MM.1S (cell line): ENCODE data around the gene TRIM14.

Source experiments
- DNase-seq: peaks from one replicate; pipeline ENCODE4 v3.0.0-alpha.2; 2015
- H2AFZ ChIP-seq: fragments of 300-600 bp; sonication (generic); 2 replicates; pipeline ENCODE4 v1.6.0; 2016; ENCODE audit warnings: antibody characterized with exemption, low read length
- H3F3A ChIP-seq: fragments of 300-600 bp; sonication (generic); 2 replicates; pipeline ENCODE4 v1.6.1; 2016; ENCODE audit warnings: mild to moderate bottlenecking, antibody characterized with exemption, low read length, moderate library complexity, mixed read lengths; ENCODE audit not compliant: insufficient read depth
- H3K27ac ChIP-seq: fragments of 300-600 bp; sonication (generic); 2 replicates; pipeline ENCODE4 v1.5.1; 2016; ENCODE audit warnings: mild to moderate bottlenecking, low read length
- H3K27me3 ChIP-seq: fragments of 300-600 bp; sonication (generic); replicated peaks from 2 replicates; pipeline ENCODE4 v1.6.0; 2016; ENCODE audit warnings: low read length; ENCODE audit not compliant: insufficient read depth
- H3K36me3 ChIP-seq: fragments of 300-600 bp; sonication (generic); replicated peaks from 2 replicates; pipeline ENCODE4 v1.6.1; 2016; ENCODE audit warnings: mild to moderate bottlenecking, low read length, mixed read lengths; ENCODE audit not compliant: insufficient read depth
- H3K4me1 ChIP-seq: fragments of 300-600 bp; sonication (generic); 2 replicates; pipeline ENCODE4 v1.6.1; 2016; ENCODE audit warnings: low read length, mixed read lengths
- H3K4me2 ChIP-seq: fragments of 300-600 bp; sonication (generic); 2 replicates; pipeline ENCODE4 v1.6.0; 2016; ENCODE audit warnings: low read depth, low read length
- H3K4me3 ChIP-seq: fragments of 300-600 bp; sonication (generic); 2 replicates; pipeline ENCODE4 v1.5.1; 2016; ENCODE audit warnings: low read length, mixed read lengths
- H3K79me2 ChIP-seq: fragments of 300-600 bp; sonication (generic); 2 replicates; pipeline ENCODE4 v1.6.1; 2016; ENCODE audit warnings: mixed run types, low read length, mixed read lengths
- H3K9ac ChIP-seq: fragments of 300-600 bp; sonication (generic); 2 replicates; pipeline ENCODE4 v1.6.1; 2016; ENCODE audit warnings: low read length, mixed read lengths
- H3K9me2 ChIP-seq: fragments of 300-600 bp; sonication (generic); replicated peaks from 2 replicates; pipeline ENCODE4 v1.6.1; 2016; ENCODE audit warnings: mild to moderate bottlenecking, low read length, mixed read lengths; ENCODE audit not compliant: insufficient read depth
- H3K9me3 ChIP-seq: fragments of 300-600 bp; sonication (generic); replicated peaks from 2 replicates; pipeline ENCODE4 v1.6.1; 2016; ENCODE audit warnings: mild to moderate bottlenecking, low read length, mixed read lengths; ENCODE audit not compliant: insufficient read depth
- H4K20me1 ChIP-seq: fragments of 300-600 bp; sonication (generic); 2 replicates; pipeline ENCODE4 v1.6.1; 2016; ENCODE audit warnings: mild to moderate bottlenecking, low read length, moderate library complexity, mixed read lengths; ENCODE audit not compliant: insufficient read depth
- CTCF ChIP-seq: fragments of 300-600 bp; sonication (generic); IDR thresholded peaks from 2 replicates; pipeline ENCODE4 v1.5.1; 2016; ENCODE audit warnings: antibody characterized with exemption, low read length, mixed read lengths
- EZH2 ChIP-seq: fragments of 300-600 bp; sonication (generic); optimal IDR thresholded peaks from 2 replicates; pipeline ENCODE3; 2017; ENCODE audit warnings: low read depth, mild to moderate bottlenecking, antibody characterized with exemption, low read length, mixed read lengths
- EZH2phosphoT487 ChIP-seq: fragments of 300-600 bp; sonication (generic); IDR thresholded peaks from 2 replicates; pipeline ENCODE4 v1.6.1; 2018; ENCODE audit warnings: antibody characterized with exemption, low read length

The TRIM14 gene

DNA sequence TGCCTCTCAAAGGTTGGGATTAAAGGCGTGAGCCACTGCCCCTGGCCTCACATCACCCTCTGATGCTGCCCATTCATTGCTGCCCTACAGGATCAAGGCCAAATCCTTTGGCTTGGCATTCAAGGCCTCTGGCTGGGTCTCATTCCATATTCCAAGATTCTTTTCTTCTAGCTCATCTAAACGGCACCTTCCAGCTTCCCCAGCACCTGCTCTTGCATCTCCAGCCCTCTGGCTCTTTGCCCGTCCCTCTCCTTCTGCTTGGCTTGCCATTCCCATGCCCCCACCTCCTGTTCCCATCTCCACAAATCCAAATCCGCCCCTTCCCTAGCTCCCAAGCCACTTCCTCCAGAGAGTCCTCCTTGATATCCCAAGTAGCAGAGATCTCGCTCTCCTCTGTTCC, 40.3 kb upstream of the TRIM14 start:
- no peak for TF ChIP-seq CTCF

GRCh38 chr9:98158071-98158831, 39.2 kb upstream of the TRIM14 start:
- no peaks in the 10 kb centered on the region for H3K4me1 ChIP-seq
- H3K9me2 ChIP-seq = no peaks in the 10 kb centered on the region
- no peaks in the 10 kb centered on the region for H3F3A ChIP-seq
- H3K4me3 ChIP-seq = no peak overlapping the region
- no peaks in the 10 kb centered on the region for H3K27me3 ChIP-seq
- no peak overlapping the region for H3K4me2 ChIP-seq
- no peak overlapping the region for H3K9ac ChIP-seq
- no peak for DNase-seq
- H3K36me3 ChIP-seq = no peaks in the 10 kb centered on the region
- H3K27ac ChIP-seq = no peak overlapping the region
- H4K20me1 ChIP-seq = no peaks in the 10 kb centered on the region
- TF ChIP-seq CTCF (no peak), EZH2 (no peak), EZH2phosphoT487 (no peak)
- no peak overlapping the region for H2AFZ ChIP-seq
- H3K79me2 ChIP-seq = no peaks in the 10 kb centered on the region
- no peaks in the 10 kb centered on the region for H3K9me3 ChIP-seq

More for the DNA sequence above, 40.3 kb upstream of the TRIM14 start:
- no peak overlapping the region for H3K4me3 ChIP-seq
- no peak for DNase-seq
- no peaks in the 10 kb centered on the region for H4K20me1 ChIP-seq
- H3K4me1 ChIP-seq = no peaks in the 10 kb centered on the region
- H3K36me3 ChIP-seq = no peaks in the 10 kb centered on the region
- H3F3A ChIP-seq = no peaks in the 10 kb centered on the region
- no peaks in the 10 kb centered on the region for H3K27me3 ChIP-seq
- H3K4me2 ChIP-seq = no peak overlapping the region
- no peaks in the 10 kb centered on the region for H3K9me2 ChIP-seq
- H2AFZ ChIP-seq = no peak overlapping the region
- H3K79me2 ChIP-seq = no peaks in the 10 kb centered on the region
- no peaks in the 10 kb centered on the region for H3K9me3 ChIP-seq
- H3K27ac ChIP-seq = no peak overlapping the region
- no peak overlapping the region for H3K9ac ChIP-seq

DNA sequence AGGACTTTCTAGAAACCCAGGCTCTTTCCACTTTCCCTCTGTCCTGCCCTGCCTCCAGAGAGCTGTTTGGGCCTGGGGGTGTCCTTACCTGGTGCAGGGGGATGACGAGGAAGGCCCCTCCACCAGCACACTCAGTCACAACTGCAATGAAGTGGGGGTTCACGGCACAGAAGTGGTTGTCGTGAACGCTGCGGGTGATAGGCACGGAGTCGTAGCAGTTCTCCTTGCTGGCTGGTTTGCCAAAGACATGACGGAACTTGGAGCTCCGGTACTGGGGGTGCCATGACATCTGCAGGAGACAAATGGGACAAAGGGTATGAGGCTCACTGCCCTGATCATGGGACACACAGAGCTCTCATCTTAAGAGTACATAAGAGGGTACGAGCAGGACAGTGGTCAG, 38.4 kb upstream of the TRIM14 start:
- Histone ChIP-seq H3K27ac (no peak overlapping the region), H2AFZ (no peak overlapping the region), H3K36me3 (no peaks in the 10 kb centered on the region), H3K79me2 (no peaks in the 10 kb centered on the region), H3K9me3 (no peaks in the 10 kb centered on the region), H3F3A (no peaks in the 10 kb centered on the region), H3K4me1 (no peaks in the 10 kb centered on the region), H3K27me3 (no peaks in the 10 kb centered on the region), H3K4me2 (no peak overlapping the region), H3K9ac (no peak overlapping the region), H3K9me2 (no peaks in the 10 kb centered on the region), H4K20me1 (no peaks in the 10 kb centered on the region), H3K4me3 (no peak overlapping the region)
- no peak for DNase-seq
- TF ChIP-seq EZH2 (no peak), CTCF (no peak), EZH2phosphoT487 (no peak)
